Activated CD8-positive, alpha-beta T cell treated with anti-CD3 and anti-CD28 coated beads, Interleukin-2, amount 10 ng/mL, durations not matched to agents 7 days and 5 days (primary cell): ENCODE data around the gene DENND1A. TPM values are rescaled to one million over a fixed set of nuclear protein-coding genes. Genes with fewer than 3 reads are reported as not detected.

ENCODE experiments used
- ATAC-seq: fragments of 150-1000 bp; cut with Tn5 transposase; one replicate; pipeline ENCODE4 v1.10.0; 2021; ENCODE audit warnings: moderate library complexity
- CTCF ChIA-PET: fragments of 350-600 bp; sonication (Branson Sonifier 250); formaldehyde crosslinking; loops from one replicate; lab custom pipeline; 2021; ENCODE audit warnings: antibody characterized with exemption; lab: Charles Lee
- POLR2A ChIA-PET: fragments of 350-600 bp; sonication (Branson Sonifier 250); formaldehyde crosslinking; loops from one replicate; lab custom pipeline; 2021; ENCODE audit warnings: antibody characterized with exemption; lab: Charles Lee
- DNase-seq: peaks from one replicate; pipeline ENCODE4 v3.0.0-alpha.2; 2020
- H3K27ac Mint-ChIP-seq: one replicate; pipeline ENCODE4 v1.8.0; 2021; ENCODE audit warnings: mild to moderate bottlenecking, mixed read lengths
- H3K27me3 Mint-ChIP-seq: one replicate; pipeline ENCODE4 v1.8.0; 2021; ENCODE audit warnings: low read depth, mixed read lengths
- H3K36me3 Mint-ChIP-seq: one replicate; pipeline ENCODE4 v1.8.0; 2021; ENCODE audit warnings: low read depth, mixed read lengths
- H3K4me1 Mint-ChIP-seq: one replicate; pipeline ENCODE4 v1.8.0; 2021; ENCODE audit warnings: low read depth, mixed read lengths
- H3K4me3 Mint-ChIP-seq: one replicate; pipeline ENCODE4 v1.8.0; 2021; ENCODE audit warnings: mild to moderate bottlenecking, mixed read lengths
- H3K9me3 Mint-ChIP-seq: one replicate; pipeline ENCODE4 v1.8.0; 2022; ENCODE audit warnings: mixed read lengths; ENCODE audit not compliant: insufficient read depth
- total RNA-seq, 2 experiments: library from RNA; stranded (reverse); gene quantifications; one replicate each; pipeline ENCODE4 v1.2.3, GENCODE V29; 2021

Gene DENND1A
- total RNA-seq, 2 experiments from 2014 or later, result 13.0 to 15.5 TPM

GRCh38 chr9:123486431-123486830 is 443.5 kb downstream of the DENND1A start:
- CTCF ChIA-PET, result no interaction called here
- ATAC-seq, result no peak
- no peaks in the 10 kb centered on the region for H3K36me3 Mint-ChIP-seq
- H3K9me3 Mint-ChIP-seq, result no peaks in the 10 kb centered on the region
- H3K4me3 Mint-ChIP-seq, result no peak overlapping the region
- DNase-seq, result no peak
- POLR2A ChIA-PET, result no interaction called here
- H3K27me3 Mint-ChIP-seq, result no peaks in the 10 kb centered on the region
- no peaks in the 10 kb centered on the region for H3K4me1 Mint-ChIP-seq
- H3K27ac Mint-ChIP-seq, result no peak overlapping the region

- Mint-ChIP-seq H3K36me3 (no peaks in the 10 kb centered on the region), H3K27ac (no peak overlapping the region), H3K27me3 (no peaks in the 10 kb centered on the region), H3K4me3 (no peak overlapping the region), H3K4me1 (no peaks in the 10 kb centered on the region), H3K9me3 (no peaks in the 10 kb centered on the region)
- ChIA-PET POLR2A (no interaction called here), CTCF (no interaction called here)
- ATAC-seq, result no peak
- no peak for DNase-seq
Observed at GRCh38 chr9:123485216-123485615, 444.7 kb downstream of the DENND1A start.

GRCh38 chr9:123484130-123484529 is 445.8 kb downstream of the DENND1A start:
- Mint-ChIP-seq H3K27me3 (no peaks in the 10 kb centered on the region), H3K4me1 (no peaks in the 10 kb centered on the region), H3K4me3 (no peak overlapping the region), H3K36me3 (no peaks in the 10 kb centered on the region), H3K27ac (no peak overlapping the region), H3K9me3 (no peaks in the 10 kb centered on the region)
- ChIA-PET POLR2A (no interaction called here), CTCF (no interaction called here)
- no peak for DNase-seq
- no peak for ATAC-seq

- ChIA-PET POLR2A (no interaction called here), CTCF (no interaction called here)
- Mint-ChIP-seq H3K36me3 (no peaks in the 10 kb centered on the region), H3K9me3 (no peaks in the 10 kb centered on the region), H3K4me3 (no peak overlapping the region), H3K27me3 (no peaks in the 10 kb centered on the region), H3K27ac (no peak overlapping the region), H3K4me1 (no peaks in the 10 kb centered on the region)
- DNase-seq (no peak), ATAC-seq (no peak)
Observed at GRCh38 chr9:123483191-123483803, 446.6 kb downstream of the DENND1A start.

GRCh38 chr9:123482295-123482968 is 447.5 kb downstream of the DENND1A start:
- Mint-ChIP-seq H3K9me3 (no peaks in the 10 kb centered on the region), H3K36me3 (no peaks in the 10 kb centered on the region), H3K27me3 (no peaks in the 10 kb centered on the region), H3K27ac (peak overlapping the region; percentile 53), H3K4me1 (no peaks in the 10 kb centered on the region), H3K4me3 (no peak overlapping the region)
- ChIA-PET POLR2A (no interaction called here), CTCF (no interaction called here)
- ATAC-seq, result no peak
- no peak for DNase-seq

GRCh38 chr9:123481209-123481865 is 448.6 kb downstream of the DENND1A start:
- H3K9me3 Mint-ChIP-seq, result no peaks in the 10 kb centered on the region
- POLR2A ChIA-PET, result interaction anchor here (1.0 kb wide), 1 partner anchor 10 kb away, joined by 3 read pairs; no protein-coding TSS in a partner anchor
- H3K36me3 Mint-ChIP-seq, result no peaks in the 10 kb centered on the region
- no peak for ATAC-seq
- H3K27me3 Mint-ChIP-seq, result no peaks in the 10 kb centered on the region
- CTCF ChIA-PET, result no interaction called here
- H3K27ac Mint-ChIP-seq, result no peak overlapping the region
- no peak overlapping the region for H3K4me3 Mint-ChIP-seq
- no peaks in the 10 kb centered on the region for H3K4me1 Mint-ChIP-seq
- DNase-seq, result no peak

- CTCF ChIA-PET, result no interaction called here
- Mint-ChIP-seq H3K9me3 (no peaks in the 10 kb centered on the region), H3K27me3 (no peaks in the 10 kb centered on the region), H3K36me3 (no peaks in the 10 kb centered on the region), H3K27ac (no peak overlapping the region), H3K4me1 (no peaks in the 10 kb centered on the region), H3K4me3 (no peak overlapping the region)
- ATAC-seq, result no peak
- POLR2A ChIA-PET, result interaction anchor here (1.0 kb wide), 1 partner anchor 9 kb away, joined by 3 read pairs; no protein-coding TSS in a partner anchor
- DNase-seq, result no peak
Observed at GRCh38 chr9:123480791-123481190, 449.1 kb downstream of the DENND1A start.

GRCh38 chr9:123480096-123480495 is 449.8 kb downstream of the DENND1A start:
- POLR2A ChIA-PET, result no interaction called here
- H3K4me1 Mint-ChIP-seq, result no peaks in the 10 kb centered on the region

GRCh38 chr9:123478967-123479602 is 450.8 kb downstream of the DENND1A start:
- H3K27ac Mint-ChIP-seq, result no peak overlapping the region
- no peaks in the 10 kb centered on the region for H3K4me1 Mint-ChIP-seq
- H3K4me3 Mint-ChIP-seq, result no peak overlapping the region
- ChIA-PET POLR2A (no interaction called here), CTCF (no interaction called here)
- no peaks in the 10 kb centered on the region for H3K9me3 Mint-ChIP-seq
- H3K27me3 Mint-ChIP-seq, result no peaks in the 10 kb centered on the region
- H3K36me3 Mint-ChIP-seq, result no peaks in the 10 kb centered on the region
- DNase-seq (no peak), ATAC-seq (no peak)

More at GRCh38 chr9:123480096-123480495, 449.8 kb downstream of the DENND1A start:
- ATAC-seq, result no peak
- no peak overlapping the region for H3K4me3 Mint-ChIP-seq
- no peaks in the 10 kb centered on the region for H3K9me3 Mint-ChIP-seq
- CTCF ChIA-PET, result no interaction called here
- H3K27ac Mint-ChIP-seq, result no peak overlapping the region
- no peaks in the 10 kb centered on the region for H3K27me3 Mint-ChIP-seq
- DNase-seq, result no peak
- no peaks in the 10 kb centered on the region for H3K36me3 Mint-ChIP-seq

GRCh38 chr9:123478160-123478559 is 451.8 kb downstream of the DENND1A start:
- no peak for ATAC-seq
- POLR2A ChIA-PET, result no interaction called here
- Mint-ChIP-seq H3K27ac (no peak overlapping the region), H3K4me3 (no peak overlapping the region), H3K36me3 (no peaks in the 10 kb centered on the region), H3K27me3 (no peaks in the 10 kb centered on the region), H3K4me1 (no peaks in the 10 kb centered on the region), H3K9me3 (no peaks in the 10 kb centered on the region)
- CTCF ChIA-PET, result no interaction called here
- no peak for DNase-seq

- Mint-ChIP-seq H3K27me3 (no peaks in the 10 kb centered on the region), H3K4me3 (no peak overlapping the region), H3K4me1 (no peaks in the 10 kb centered on the region), H3K27ac (no peak overlapping the region), H3K36me3 (no peaks in the 10 kb centered on the region), H3K9me3 (no peaks in the 10 kb centered on the region)
- POLR2A ChIA-PET, result no interaction called here
- CTCF ChIA-PET, result no interaction called here
- no peak for ATAC-seq
- DNase-seq, result no peak
Observed at GRCh38 chr9:123475407-123475806, 454.5 kb downstream of the DENND1A start.
